Activated effector memory CD4-positive, alpha-beta T cell treated with anti-CD3 and anti-CD28 coated beads, Interleukin-2, amount 50 U/mL, for 16 hours (primary cell): ENCODE measurements around the gene RAB36.

Experiments
- DNase-seq: peaks from one replicate; pipeline ENCODE4 v3.0.0-alpha.2; 2020

RAB36 gene, protein sequence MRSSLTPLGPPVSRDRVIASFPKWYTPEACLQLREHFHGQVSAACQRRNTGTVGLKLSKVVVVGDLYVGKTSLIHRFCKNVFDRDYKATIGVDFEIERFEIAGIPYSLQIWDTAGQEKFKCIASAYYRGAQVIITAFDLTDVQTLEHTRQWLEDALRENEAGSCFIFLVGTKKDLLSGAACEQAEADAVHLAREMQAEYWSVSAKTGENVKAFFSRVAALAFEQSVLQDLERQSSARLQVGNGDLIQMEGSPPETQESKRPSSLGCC

GRCh38 chr22:23144932-23145877 is at the start of gene RAB36:
Gene RAB36, plus strand, starts transcription at chr22:23145477. Its CDS starts 1,140 bp downstream, at chr22:23146617.
- DNase-seq = peak; percentile 95

GRCh38 chr22:23095733-23096342 is 49.4 kb upstream of the RAB36 start:
- no peak for DNase-seq

DNA sequence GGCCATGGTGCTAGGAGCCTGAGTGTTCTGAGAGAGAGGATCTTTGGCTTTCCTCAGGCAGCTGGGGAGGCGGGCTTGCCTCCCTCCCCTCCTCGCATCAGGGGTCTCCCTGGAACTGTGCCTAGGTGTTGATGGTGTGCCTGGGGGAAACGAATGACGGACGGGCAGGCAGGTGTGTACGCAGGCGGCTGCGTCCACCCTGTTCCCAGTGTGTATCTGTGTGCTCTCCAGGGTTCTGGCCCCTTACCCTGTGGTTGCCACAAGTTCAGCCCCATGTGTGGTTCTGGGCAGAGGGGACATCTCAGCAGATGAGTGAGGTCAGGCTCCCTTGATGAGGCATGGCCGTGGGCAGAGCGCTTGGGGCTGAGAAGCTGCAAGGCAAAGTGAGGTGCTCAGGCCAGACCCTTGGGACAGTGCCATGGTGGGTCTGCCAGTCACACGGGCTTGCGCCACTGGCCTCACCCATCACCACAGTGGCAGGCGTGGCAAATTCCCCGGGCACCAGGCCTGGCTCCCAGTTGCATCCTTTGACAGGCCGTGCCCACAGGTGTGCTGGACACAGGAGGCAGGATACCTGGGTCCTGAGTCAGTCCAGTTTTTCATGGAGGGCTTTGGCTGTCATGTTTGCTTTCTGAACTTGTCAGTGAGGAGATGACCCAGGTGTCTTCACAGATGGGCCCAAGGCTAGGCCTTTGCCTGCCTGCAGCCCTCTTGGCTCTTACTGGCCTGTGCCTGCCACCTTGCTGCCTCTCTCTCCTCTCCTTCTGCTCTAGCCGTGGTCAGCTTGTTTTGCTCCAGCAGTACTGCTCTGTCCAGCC is 47.7 kb upstream of the RAB36 start:
- no peak for DNase-seq

DNA sequence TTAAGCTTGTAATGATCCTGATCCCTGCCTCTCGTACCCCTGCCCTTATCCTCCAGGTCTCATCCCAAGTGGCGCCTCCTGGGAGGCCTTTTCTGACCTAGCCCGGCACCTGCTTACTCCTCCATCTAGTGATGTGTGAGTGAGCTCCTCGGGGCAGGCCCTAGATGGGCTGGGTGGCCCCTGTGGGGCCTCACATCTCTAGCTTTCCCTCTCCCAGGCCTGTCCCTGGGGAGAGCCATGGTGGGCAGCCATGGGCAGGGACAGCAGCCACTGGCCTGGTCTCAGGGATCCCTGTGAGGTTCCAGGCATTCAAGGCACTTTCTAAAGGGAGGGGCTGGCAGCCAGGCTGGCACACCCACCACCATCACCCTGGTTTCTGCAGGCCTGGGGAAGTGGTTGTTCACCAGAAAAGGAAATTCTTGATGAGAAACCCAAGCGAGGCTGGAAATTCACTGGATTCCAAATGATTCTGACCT is 47.0 kb upstream of the RAB36 start:
- no peak for DNase-seq

GRCh38 chr22:23098718-23099530 is 46.4 kb upstream of the RAB36 start:
- DNase-seq = no peak

GRCh38 chr22:23099531-23099804 is 45.8 kb upstream of the RAB36 start:
- no peak for DNase-seq

- DNase-seq = no peak
These were observed 45.0 kb upstream of the RAB36 start for GRCh38 chr22:23100124-23100801.

GRCh38 chr22:23101524-23101923 is 43.8 kb upstream of the RAB36 start:
- DNase-seq = no peak

GRCh38 chr22:23102002-23102655 is 43.1 kb upstream of the RAB36 start:
- DNase-seq = no peak

GRCh38 chr22:23102776-23103175 is 42.5 kb upstream of the RAB36 start:
- no peak for DNase-seq

DNA sequence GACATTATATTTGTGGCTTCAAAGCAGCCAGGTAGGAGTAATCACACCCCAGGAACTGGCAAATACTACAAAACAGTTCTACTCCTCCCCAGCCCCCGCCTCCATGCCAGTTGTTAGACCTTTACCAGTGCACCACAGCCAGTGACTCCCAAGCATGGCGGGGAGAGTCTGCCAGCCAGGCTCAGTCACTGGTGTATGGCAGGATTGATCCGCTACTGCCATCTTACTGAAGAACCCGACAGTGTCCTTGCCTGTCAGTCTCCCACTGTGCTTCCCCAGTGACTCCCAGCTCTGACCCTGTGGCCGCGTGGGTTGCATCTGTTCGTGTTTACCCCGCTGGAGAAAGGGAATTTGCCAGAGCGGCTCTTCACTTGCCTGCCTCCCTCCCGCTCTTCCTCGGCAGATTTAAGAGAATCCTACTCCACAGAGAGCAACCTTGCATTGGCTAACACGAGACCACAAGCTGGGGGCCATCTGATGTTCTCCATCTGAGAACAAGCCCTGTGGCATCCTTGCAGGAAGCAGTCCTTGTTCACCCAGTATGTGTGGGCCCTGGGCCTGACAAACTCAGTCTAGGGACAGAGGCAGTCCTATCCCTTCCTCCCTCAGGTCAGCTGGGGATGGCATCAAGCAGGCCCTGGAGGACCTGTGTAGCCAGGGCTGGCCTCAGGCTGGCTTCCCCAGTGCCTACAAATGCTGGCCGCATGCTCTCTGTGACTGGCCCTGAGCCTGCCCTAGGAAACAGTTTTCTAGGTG is 41.9 kb upstream of the RAB36 start:
- no peak for DNase-seq

- no peak for DNase-seq
These were observed 40.9 kb upstream of the RAB36 start for GRCh38 chr22:23104187-23104971.

DNA sequence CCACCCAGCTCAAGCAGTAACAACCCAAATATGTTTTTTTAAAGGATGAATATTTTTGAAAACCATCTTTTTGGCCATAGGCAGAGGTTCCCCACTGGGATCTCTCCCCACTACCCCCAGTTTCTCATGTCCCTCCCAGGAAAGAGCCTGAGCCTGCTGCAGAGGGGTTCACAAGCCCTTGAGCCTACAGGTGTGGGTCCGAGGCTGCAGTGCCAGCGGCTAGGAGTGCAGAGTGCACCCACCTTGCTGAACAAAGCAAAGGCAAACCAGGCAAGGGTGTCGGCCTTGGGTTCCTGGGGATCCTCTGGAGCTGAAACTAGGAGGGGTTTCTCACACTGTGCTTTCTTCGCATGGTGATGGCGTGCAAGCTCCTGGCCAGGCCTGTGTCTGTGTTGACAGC is 40.0 kb upstream of the RAB36 start:
- DNase-seq = no peak

- no peak for DNase-seq
These were observed 39.4 kb upstream of the RAB36 start for GRCh38 chr22:23105919-23106318.

- no peak for DNase-seq
These were observed 38.9 kb upstream of the RAB36 start for GRCh38 chr22:23106344-23106743.

GRCh38 chr22:23106906-23107367 is 38.3 kb upstream of the RAB36 start:
- no peak for DNase-seq

- no peak for DNase-seq
These were observed 37.6 kb upstream of the RAB36 start for GRCh38 chr22:23107487-23108248.
